Right lobe of liver (tissue), 6 donors: Measurements from ENCODE around the gene RHPN2. TPM values are rescaled to one million over a fixed set of nuclear protein-coding genes. Genes with fewer than 3 reads are reported as not detected.
"Not testable (repeated sequence)": the region's sequence is repeated elsewhere in the genome, so short reads cannot be mapped to it uniquely, and the experiment has no call there.

Experiments
- ATAC-seq, 4 donors: fragments of 200-7000 bp; cut with Tn5 transposase; one replicate each; pipeline ENCODE4 v1.9.1; 2020; ENCODE audit warnings: mild to moderate bottlenecking in 4 of 4, moderate library complexity in 4 of 4
- DNase-seq, 3 donors: peaks; one replicate each; pipeline ENCODE4 v3.0.0-alpha.2; 2020
- H3K27ac ChIP-seq, 3 donors: fragments of 200-600 bp; one replicate each; pipeline ENCODE4 v1.8.0; 2022
- H3K27me3 ChIP-seq, 2 donors: fragments of 200-600 bp; one replicate each; pipeline ENCODE4 v1.8.0; 2022
- H3K36me3 ChIP-seq, 4 donors: fragments of 200-600 bp; sonication (generic) in 1 of 4; one replicate each; pipeline versions ENCODE4 v1.5.1 to v1.8.0; 2017 to 2022; ENCODE audit warnings: control low read depth in 1 of 4
- H3K4me1 ChIP-seq, 4 donors: fragments of 200-600 bp; sonication (generic) in 1 of 4; one replicate each; pipeline versions ENCODE4 v1.5.1 to v1.8.0; 2017 to 2022; ENCODE audit warnings: control low read depth in 1 of 4
- H3K4me3 ChIP-seq, 3 donors: fragments of 200-600 bp; one replicate each; pipeline ENCODE4 v1.8.0; 2022
- H3K9me3 ChIP-seq, 4 donors: fragments of 200-600 bp; sonication (generic) in 1 of 4; one replicate each; pipeline versions ENCODE4 v1.5.1 to v1.8.0; 2017 to 2022; ENCODE audit warnings: control low read depth in 1 of 4
- POLR2A ChIP-seq: fragments of 450-650 bp; IDR thresholded peaks from one replicate; pipeline ENCODE4 v1.6.1; 2017; ENCODE audit warnings: antibody characterized with exemption, mild to moderate bottlenecking
- WGBS: methylation state at CpG from one replicate; pipeline ENCODE4 v1.1.6; 2018; ENCODE audit warnings: low coverage, low lambda C conversion rate; ENCODE audit not compliant: insufficient coverage; ENCODE audit errors: missing lambda C conversion rate; 5-methylcytosine and 5-hydroxymethylcytosine counted together
- intact Hi-C, 2 donors: fragments of 100-400 bp; cut with DNase I; formaldehyde crosslinking; loops; one replicate each; pipeline versions ENCODE4 v1.11.2 to v1.14.1; 2022
- total RNA-seq, 6 experiments: library from RNA; depleted of rRNA in 2 of 6; stranded (reverse); fragments of >200 nt in 2 of 6; fragmentation: NEBNext Ultra II Directional in 3 of 6; extraction: Animal tissue kit (Norgen Biotek cat#: 25700) in 3 of 6; gene quantifications; one replicate each; pipeline versions ENCODE4 v1.1.0 to v1.2.4, GENCODE V29; 2016 to 2023
- TF ChIP-seq, protein P1 (sequence below), 4 donors: fragments of 200-600 bp in 3 of 4; fragments of 450-650 bp in 1 of 4; IDR thresholded peaks; one replicate each; pipeline versions ENCODE4 v1.5.1 to v1.8.0; 2016 to 2022; ENCODE audit warnings: antibody characterized with exemption in 4 of 4, mild to moderate bottlenecking in 2 of 4
- donor health status: DM: no; HTN: yes; CAD: no.
- donor health status: DM: no; HTN: no; CAD: no.
- donor health status: DM: no; HTN: no; CAD: no.
- donor health status: DM: no; HTN: yes; CAD: no.
- donor health status: DM: no; HTN: yes; CAD: no.

The RHPN2 gene
- total RNA-seq, 6 experiments from 2014 or later = 8.7 to 18.1 (median 16.4) TPM

DNA sequence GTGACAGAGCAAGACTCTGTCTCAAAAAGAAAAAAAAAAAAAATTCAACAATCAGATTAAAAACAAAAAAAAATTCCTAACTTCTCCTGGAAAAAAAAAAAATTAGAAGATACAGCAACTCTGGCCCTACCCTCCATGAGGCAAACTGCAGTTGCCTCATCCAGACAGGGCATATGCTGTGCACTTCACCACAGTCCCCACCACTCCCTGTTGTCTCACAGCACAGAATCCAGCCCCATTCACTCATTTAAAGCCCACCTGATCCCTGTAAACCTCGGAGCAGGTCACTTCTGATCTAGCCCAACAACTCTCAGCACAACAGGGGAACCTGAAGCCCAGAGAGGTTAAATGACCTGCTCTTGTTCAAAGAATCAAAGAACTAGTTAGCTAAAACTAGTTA lies 24.9 kb downstream of the RHPN2 start:
- DNase-seq (no peak), ATAC-seq (peak in 2 of 4 donors; percentile 13 to 19)
- Histone ChIP-seq H3K4me1 (peaks cover 0 to 65% (median 29%) of the 10 kb centered on the region in 4 donors), H3K4me3 (no peak overlapping the region), H3K27ac (peak overlapping the region; percentile 79 to 94 (median 86)), H3K36me3 (no peaks in the 10 kb centered on the region), H3K27me3 (no peaks in the 10 kb centered on the region), H3K9me3 (no peaks in the 10 kb centered on the region)
- intact Hi-C loops = no loop called here
- WGBS = 88% methylated on average over 1 of the region's 1 CpG
- no peak for TF ChIP-seq POLR2A
- TF ChIP-seq, protein P1, sequence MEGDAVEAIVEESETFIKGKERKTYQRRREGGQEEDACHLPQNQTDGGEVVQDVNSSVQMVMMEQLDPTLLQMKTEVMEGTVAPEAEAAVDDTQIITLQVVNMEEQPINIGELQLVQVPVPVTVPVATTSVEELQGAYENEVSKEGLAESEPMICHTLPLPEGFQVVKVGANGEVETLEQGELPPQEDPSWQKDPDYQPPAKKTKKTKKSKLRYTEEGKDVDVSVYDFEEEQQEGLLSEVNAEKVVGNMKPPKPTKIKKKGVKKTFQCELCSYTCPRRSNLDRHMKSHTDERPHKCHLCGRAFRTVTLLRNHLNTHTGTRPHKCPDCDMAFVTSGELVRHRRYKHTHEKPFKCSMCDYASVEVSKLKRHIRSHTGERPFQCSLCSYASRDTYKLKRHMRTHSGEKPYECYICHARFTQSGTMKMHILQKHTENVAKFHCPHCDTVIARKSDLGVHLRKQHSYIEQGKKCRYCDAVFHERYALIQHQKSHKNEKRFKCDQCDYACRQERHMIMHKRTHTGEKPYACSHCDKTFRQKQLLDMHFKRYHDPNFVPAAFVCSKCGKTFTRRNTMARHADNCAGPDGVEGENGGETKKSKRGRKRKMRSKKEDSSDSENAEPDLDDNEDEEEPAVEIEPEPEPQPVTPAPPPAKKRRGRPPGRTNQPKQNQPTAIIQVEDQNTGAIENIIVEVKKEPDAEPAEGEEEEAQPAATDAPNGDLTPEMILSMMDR (IDR thresholded peaks at IDR 0.05) = no peak

GRCh38 chr19:33039108-33039599 lies 25.5 kb downstream of the RHPN2 start:
- no peak overlapping the region for H3K4me3 ChIP-seq
- H3K4me1 ChIP-seq = peaks cover 0 to 65% (median 29%) of the 10 kb centered on the region in 4 donors
- H3K9me3 ChIP-seq = no peaks in the 10 kb centered on the region
- no peaks in the 10 kb centered on the region for H3K27me3 ChIP-seq
- peak overlapping the region; percentile 79 to 94 (median 86) for H3K27ac ChIP-seq
- peak; percentile 33 for TF ChIP-seq POLR2A
- TF ChIP-seq, protein P1 (IDR thresholded peaks at IDR 0.05) = no peak
- no peaks in the 10 kb centered on the region for H3K36me3 ChIP-seq
- DNase-seq (peak; percentile 69 to 88 (median 83)), ATAC-seq (peak; percentile 68 to 73 (median 70))
- intact Hi-C loops = no loop called here
- WGBS = 36% methylated on average over 8 of the region's 10 CpGs

DNA sequence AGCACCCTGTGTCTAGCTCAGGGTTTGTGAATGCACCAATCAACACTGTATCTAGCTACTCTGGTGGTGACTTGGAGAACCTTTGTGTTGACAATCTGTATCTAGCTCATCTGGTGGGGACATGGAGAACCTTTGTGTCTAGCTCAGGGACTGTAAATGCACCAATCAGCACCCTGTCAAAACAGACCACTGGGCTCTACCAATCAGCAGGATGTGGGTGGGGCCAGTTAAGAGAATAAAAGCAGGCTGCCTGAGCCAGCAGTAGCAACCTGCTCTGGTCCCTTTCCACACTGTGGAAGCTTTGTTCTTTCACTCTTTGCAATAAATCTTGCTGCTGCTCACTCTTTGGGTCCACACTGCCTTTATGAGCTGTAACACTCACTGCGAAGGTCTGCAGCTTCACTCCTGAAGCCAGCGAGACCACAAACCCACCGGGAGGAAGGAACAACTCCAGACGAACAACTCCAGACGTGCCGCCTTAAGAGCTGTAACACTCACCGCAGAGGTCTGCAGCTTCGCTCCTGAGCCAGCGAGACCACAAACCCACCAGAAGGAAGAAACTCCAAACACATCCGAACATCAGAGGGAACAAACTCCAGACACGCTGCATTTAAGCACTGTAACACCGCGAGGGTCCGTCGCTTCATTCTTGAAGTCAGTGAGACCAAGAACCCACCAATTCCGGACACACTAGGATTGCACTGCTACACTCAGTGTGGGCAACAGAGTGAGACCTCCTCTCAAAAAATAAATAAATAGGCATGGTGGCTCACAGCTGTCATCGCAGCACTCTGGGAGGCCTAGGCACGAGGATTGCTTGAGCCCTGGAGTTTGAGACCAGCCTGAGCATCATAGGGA lies 27.3 kb downstream of the RHPN2 start:
- WGBS = 52% methylated on average over 7 of the region's 18 CpGs
- TF ChIP-seq POLR2A = peak; percentile 64
- H3K27me3 ChIP-seq = not testable (repeated sequence)

GRCh38 chr19:33036370-33037167 lies 28.1 kb downstream of the RHPN2 start:
- Histone ChIP-seq H3K27ac (peak overlapping the region in 2 of 3 donors; percentile 47 to 53), H3K4me1 (peaks cover 0 to 51% (median 23%) of the 10 kb centered on the region in 4 donors)
- DNase-seq, H3K9me3 ChIP-seq, ATAC-seq, H3K27me3 ChIP-seq, intact Hi-C loops, H3K36me3 ChIP-seq, H3K4me3 ChIP-seq: not testable (repeated sequence)
- WGBS = 91% methylated on average over 5 of the region's 45 CpGs

More for the DNA sequence above, 27.3 kb downstream of the RHPN2 start:
- H3K27ac ChIP-seq = peak overlapping the region in 2 of 3 donors; percentile 86 to 94
- H3K36me3 ChIP-seq, ATAC-seq, H3K9me3 ChIP-seq, intact Hi-C loops, H3K4me3 ChIP-seq, DNase-seq: not testable (repeated sequence)
- peaks cover 0 to 54% (median 27%) of the 10 kb centered on the region in 4 donors for H3K4me1 ChIP-seq

DNA sequence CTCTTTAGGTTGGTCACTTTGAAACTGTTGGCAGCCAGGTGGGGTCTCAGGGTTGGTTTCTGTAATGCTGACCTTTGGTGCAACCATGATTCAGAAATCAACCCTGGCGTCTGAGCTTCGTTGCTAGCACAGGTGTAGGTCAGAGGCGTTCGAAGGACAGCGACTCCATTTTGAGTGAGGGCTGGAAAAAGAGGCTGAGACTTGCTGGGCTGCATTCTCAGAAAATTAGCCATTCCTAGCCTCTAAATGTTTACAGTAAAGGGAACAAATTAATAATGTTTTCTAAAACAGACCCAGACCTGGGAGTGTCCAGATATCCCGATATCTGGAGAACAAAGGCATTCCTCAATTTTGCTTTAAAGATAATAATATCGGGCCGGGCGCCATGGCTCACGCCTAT lies 29.2 kb downstream of the RHPN2 start:
- H3K4me1 ChIP-seq = peaks cover 0 to 45% (median 18%) of the 10 kb centered on the region in 4 donors
- H3K9me3 ChIP-seq = no peaks in the 10 kb centered on the region
- TF ChIP-seq POLR2A = no peak
- TF ChIP-seq, protein P1 (IDR thresholded peaks at IDR 0.05) = no peak
- no peak overlapping the region for H3K4me3 ChIP-seq
- no peaks in the 10 kb centered on the region for H3K27me3 ChIP-seq
- ATAC-seq (no peak), DNase-seq (no peak)
- H3K36me3 ChIP-seq = no peaks in the 10 kb centered on the region
- intact Hi-C loops = no loop called here
- no peak overlapping the region for H3K27ac ChIP-seq
- 90% methylated on average over 10 of the region's 10 CpGs for WGBS
